DND-41 (cell line): ENCODE data around the gene THSD4.

Source experiments
- ATAC-seq: fragments of 200-7000 bp; cut with Tn5 transposase; 3 replicates; pipeline ENCODE4 v1.9.1; 2021; ENCODE audit warnings: low read depth; ENCODE audit not compliant: insufficient read depth
- DNase-seq: peaks from one replicate; pipeline ENCODE4 v3.0.0-alpha.2; 2020
- H2AFZ ChIP-seq: 2 replicates; pipeline ENCODE4 v1.6.0; 2012; ENCODE audit warnings: low read depth, low read length
- H3K27ac ChIP-seq: 2 replicates; pipeline ENCODE4 v1.5.1; 2012; ENCODE audit warnings: low read length, inconsistent platforms
- H3K27me3 ChIP-seq: fragments of 200-600 bp; sonication (generic); 2 replicates; pipeline ENCODE4 v1.6.0; 2012; ENCODE audit warnings: low read length, mild to moderate bottlenecking, inconsistent platforms; ENCODE audit not compliant: insufficient read depth, poor library complexity
- H3K36me3 ChIP-seq: 2 replicates; pipeline ENCODE4 v1.5.1; 2012; ENCODE audit warnings: low read length, inconsistent platforms; ENCODE audit not compliant: insufficient read depth
- H3K4me1 ChIP-seq: 2 replicates; pipeline ENCODE4 v1.5.1; 2012; ENCODE audit warnings: mild to moderate bottlenecking, low read length; ENCODE audit not compliant: insufficient read depth
- H3K4me2 ChIP-seq: 2 replicates; pipeline ENCODE4 v1.6.0; 2012; ENCODE audit warnings: mild to moderate bottlenecking, moderate library complexity, low read length, inconsistent platforms; ENCODE audit not compliant: insufficient read depth
- H3K4me3 ChIP-seq, 2 experiments: fragments of 200-600 bp in 1 of 2; shearing (Covaris generic) in 1 of 2; 2 replicates each; pipeline ENCODE4 v1.5.1; 2012 to 2016; ENCODE audit warnings: inconsistent platforms in 2 of 2, low read length in 2 of 2, mild to moderate bottlenecking in 2 of 2, low read depth in 1 of 2, moderate library complexity in 1 of 2
- H3K79me2 ChIP-seq: 2 replicates; pipeline ENCODE4 v1.6.0; 2012; ENCODE audit warnings: low read length, inconsistent platforms; ENCODE audit not compliant: insufficient read depth
- H3K9ac ChIP-seq: 2 replicates; pipeline ENCODE4 v1.6.0; 2012; ENCODE audit warnings: low read depth, mild to moderate bottlenecking, inconsistent platforms, low read length, moderate library complexity
- H3K9me3 ChIP-seq: 2 replicates; pipeline ENCODE4 v1.5.1; 2012; ENCODE audit warnings: low read length, moderate library complexity, mild to moderate bottlenecking, inconsistent platforms; ENCODE audit not compliant: insufficient read depth, severe bottlenecking
- H4K20me1 ChIP-seq: 2 replicates; pipeline ENCODE4 v1.6.0; 2012; ENCODE audit warnings: low read length; ENCODE audit not compliant: insufficient read depth
- CTCF ChIP-seq: IDR thresholded peaks from 2 replicates; pipeline ENCODE4 v1.5.1; 2012; ENCODE audit warnings: borderline replicate concordance, low read length, moderate library complexity, mild to moderate bottlenecking; ENCODE audit not compliant: poor library complexity, severe bottlenecking; ENCODE audit errors: extremely low read depth
- EZH2 ChIP-seq: IDR thresholded peaks from 3 replicates; pipeline ENCODE4 v1.6.1; 2012; ENCODE audit warnings: borderline replicate concordance, low read depth, mild to moderate bottlenecking, moderate library complexity, low read length, inconsistent platforms; ENCODE audit not compliant: severe bottlenecking

The THSD4 gene

GRCh38 chr15:71755092-71755970 lies 640.1 kb downstream of the THSD4 start:
- Histone ChIP-seq H2AFZ (no peak overlapping the region), H3K27ac (no peak overlapping the region), H4K20me1 (no peaks in the 10 kb centered on the region), H3K4me2 (no peak overlapping the region), H3K4me1 (no peaks in the 10 kb centered on the region), H3K79me2 (no peaks in the 10 kb centered on the region), H3K36me3 (no peaks in the 10 kb centered on the region), H3K9ac (no peak overlapping the region), H3K4me3 (no peak overlapping the region), H3K27me3 (peaks cover 2% of the 10 kb centered on the region), H3K9me3 (peaks cover 1% of the 10 kb centered on the region)
- no peak for ATAC-seq
- TF ChIP-seq CTCF (no peak), EZH2 (no peak)
- DNase-seq = no peak

- no peaks in the 10 kb centered on the region for H3K79me2 ChIP-seq
- H3K9ac ChIP-seq = no peak overlapping the region
- H3K4me2 ChIP-seq = no peak overlapping the region
- no peaks in the 10 kb centered on the region for H4K20me1 ChIP-seq
- TF ChIP-seq EZH2 = no peak
- TF ChIP-seq CTCF = no peak
- ATAC-seq (no peak), DNase-seq (no peak)
- peaks cover 2% of the 10 kb centered on the region for H3K27me3 ChIP-seq
- no peak overlapping the region for H3K27ac ChIP-seq
- H3K4me1 ChIP-seq = no peaks in the 10 kb centered on the region
- no peak overlapping the region for H3K4me3 ChIP-seq
- H3K9me3 ChIP-seq = peaks cover 9% of the 10 kb centered on the region
- H3K36me3 ChIP-seq = no peaks in the 10 kb centered on the region
- H2AFZ ChIP-seq = no peak overlapping the region
Observed at GRCh38 chr15:71756599-71757352, 641.5 kb downstream of the THSD4 start.

GRCh38 chr15:71757741-71758530 lies 642.7 kb downstream of the THSD4 start:
- Histone ChIP-seq H3K36me3 (no peaks in the 10 kb centered on the region), H3K4me3 (no peak overlapping the region), H3K79me2 (no peaks in the 10 kb centered on the region), H4K20me1 (no peaks in the 10 kb centered on the region), H3K9ac (no peak overlapping the region), H3K27ac (no peak overlapping the region), H3K9me3 (peaks cover 9% of the 10 kb centered on the region), H3K4me1 (no peaks in the 10 kb centered on the region), H3K27me3 (peaks cover 2% of the 10 kb centered on the region), H3K4me2 (no peak overlapping the region), H2AFZ (no peak overlapping the region)
- no peak for TF ChIP-seq EZH2
- TF ChIP-seq CTCF = no peak
- DNase-seq (no peak), ATAC-seq (no peak)
